ENCODE measurements around the gene NCKAP1. TPM values are rescaled to one million over a fixed set of nuclear protein-coding genes. Genes with fewer than 3 reads are reported as not detected.

The NCKAP1 gene
- total RNA-seq, 1 experiment from 2014 or later, result 112 TPM

- Histone ChIP-seq H3K27ac (ENCODE audit: insufficient read length, low read depth, low read length) (no peak overlapping the region), H4K91ac (ENCODE audit: insufficient read length, low read depth, low read length) (no peak overlapping the region), H2BK20ac (ENCODE audit: low read depth, low read length, poor library complexity, severe bottlenecking) (no peak overlapping the region), H2BK5ac (ENCODE audit: insufficient read length, low read length) (no peak overlapping the region), H3K79me2 (ENCODE audit: insufficient read depth, low read length) (peaks cover 27% of the 10 kb centered on the region; the same call in 1 of the 2 replicates), H2AK5ac (ENCODE audit: insufficient read length, low read length) (no peak overlapping the region), H3K4ac (ENCODE audit: low read depth, low read length) (no peak overlapping the region), H3K23me2 (ENCODE audit: insufficient read length, low read depth, low read length, poor library complexity, severe bottlenecking) (peaks cover 3% of the 10 kb centered on the region), H3K4me2 (ENCODE audit: insufficient read depth, insufficient read length, low read length) (no peak overlapping the region), H4K20me1 (ENCODE audit: control insufficient read depth, insufficient read depth, insufficient read length) (no peaks in the 10 kb centered on the region), H4K5ac (ENCODE audit: insufficient read length, low read depth, low read length) (no peak overlapping the region), H3K79me1 (ENCODE audit: insufficient read depth, low read depth, low read length, poor library complexity, severe bottlenecking) (peaks cover 3% of the 10 kb centered on the region), H3K56ac (ENCODE audit: insufficient read length, low read depth, low read length) (no peak overlapping the region), H2BK12ac (ENCODE audit: insufficient read length, low read depth, low read length) (no peak overlapping the region), H2BK120ac (ENCODE audit: low read depth, low read length, poor library complexity, severe bottlenecking) (no peak overlapping the region), H4K8ac (replicated peaks; ENCODE audit: insufficient read length, low read depth, low read length) (no peak overlapping the region), H3K4me1 (ENCODE audit: insufficient read depth, low read length) (peaks cover 8% of the 10 kb centered on the region; the same call in 1 of the 2 replicates), H3K18ac (ENCODE audit: insufficient read length, low read depth, low read length) (no peak overlapping the region), H2AFZ (ENCODE audit: low read length) (no peak overlapping the region), H3T11ph (ENCODE audit: low read length) (no peak overlapping the region), H3K9ac (ENCODE audit: extremely low read depth, insufficient read length, low read length) (no peak overlapping the region), H3K14ac (ENCODE audit: insufficient read depth, low read length) (no peak overlapping the region), H2BK15ac (ENCODE audit: low read depth, low read length) (no peak overlapping the region), H3K9me3 (ENCODE audit: control insufficient read depth, low read depth, low read length) (no peaks in the 10 kb centered on the region), H3K23ac (ENCODE audit: insufficient read length, low read depth, low read length) (no peak overlapping the region), H3K27me3 (ENCODE audit: insufficient read depth, low read length) (no peaks in the 10 kb centered on the region)
- Mint-ChIP-seq H3K27ac (no peak overlapping the region), H3K4me3 (no peak overlapping the region), H3K9me3 (no peaks in the 10 kb centered on the region), H3K27me3 (ENCODE audit: low read depth) (no peaks in the 10 kb centered on the region), H3K4me1 (peaks cover 29 to 50% of the 10 kb centered on the region in 2 experiments), H3K36me3 (ENCODE audit: insufficient read depth in 1 of 3, low read depth in 3 of 3) (peaks cover 0 to 2% (median 0%) of the 10 kb centered on the region in 3 experiments; a peak in 1 of 7 replicates)
- WGBS (ENCODE audit: extremely low coverage, insufficient read length, low lambda C conversion rate), result no CpG with 5 or more reads among the region's 3 CpGs
- TF ChIP-seq CTCF (conservative IDR thresholded peaks at IDR 0.05), result no peak
- DNase-seq, result no peak
These were observed 28.9 kb downstream of the NCKAP1 start for GRCh38 chr2:183009249-183009899.

Data from H9 (cell line).